LoVo (cell line): Measurements from ENCODE around the gene STIM1.
A peak's percentile ranks its signal among the peaks of the same experiment; 100 is the strongest.
"Not testable (repeated sequence)": the region's sequence is repeated elsewhere in the genome, so short reads cannot be mapped to it uniquely, and the experiment has no call there.

Source experiments
- DNase-seq: peaks from one replicate; pipeline ENCODE4 v3.0.0-alpha.2; 2016; ENCODE audit warnings: low spot score

Gene STIM1

DNA sequence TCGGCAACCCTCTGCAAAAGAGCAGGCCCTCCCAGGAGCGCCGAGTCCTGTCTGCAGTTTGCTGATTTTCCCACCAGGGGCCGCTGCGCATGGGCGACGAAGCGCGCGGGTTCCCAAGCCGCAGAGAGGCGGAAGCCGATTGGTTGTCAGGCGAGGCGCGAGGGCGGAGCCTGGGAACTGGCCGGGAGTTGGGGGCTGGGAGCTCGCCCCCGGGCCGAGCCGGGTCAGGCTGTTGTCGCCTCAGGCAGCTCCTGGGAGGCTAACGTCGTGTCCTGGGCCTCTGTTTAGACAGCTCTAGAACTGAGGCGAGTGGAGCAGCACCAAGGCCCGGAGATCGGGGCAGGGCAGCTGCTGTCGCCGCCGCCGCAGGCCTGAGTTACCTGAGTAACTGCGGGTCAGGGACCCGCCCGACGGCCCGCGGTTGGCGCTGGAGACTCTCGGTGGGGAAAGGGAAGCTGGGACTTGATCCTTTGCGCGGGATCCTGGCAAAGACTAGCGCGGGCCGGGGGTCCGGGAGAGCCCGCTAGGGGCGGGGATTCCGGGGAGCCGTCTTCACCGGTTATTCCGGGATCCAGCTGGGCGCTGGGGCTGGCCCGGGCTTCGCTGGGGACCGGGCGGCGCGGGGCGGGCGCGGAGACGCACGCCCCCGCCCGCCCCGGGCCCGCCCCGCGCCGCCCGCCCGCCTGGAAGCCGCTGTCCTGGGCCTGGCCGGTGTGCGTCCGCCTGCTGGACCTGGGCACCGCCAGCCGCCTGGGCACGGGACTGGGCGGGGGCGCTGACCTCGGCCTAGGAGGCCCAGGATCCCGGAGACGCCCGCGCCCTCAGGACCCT, at the start of gene STIM1:
Gene STIM1 (plus strand): TSS at position 688 of the 831 bp plus-strand sequence. CDS start 607 bp downstream, outside the sequence.
- peak; percentile 94 for DNase-seq

DNA sequence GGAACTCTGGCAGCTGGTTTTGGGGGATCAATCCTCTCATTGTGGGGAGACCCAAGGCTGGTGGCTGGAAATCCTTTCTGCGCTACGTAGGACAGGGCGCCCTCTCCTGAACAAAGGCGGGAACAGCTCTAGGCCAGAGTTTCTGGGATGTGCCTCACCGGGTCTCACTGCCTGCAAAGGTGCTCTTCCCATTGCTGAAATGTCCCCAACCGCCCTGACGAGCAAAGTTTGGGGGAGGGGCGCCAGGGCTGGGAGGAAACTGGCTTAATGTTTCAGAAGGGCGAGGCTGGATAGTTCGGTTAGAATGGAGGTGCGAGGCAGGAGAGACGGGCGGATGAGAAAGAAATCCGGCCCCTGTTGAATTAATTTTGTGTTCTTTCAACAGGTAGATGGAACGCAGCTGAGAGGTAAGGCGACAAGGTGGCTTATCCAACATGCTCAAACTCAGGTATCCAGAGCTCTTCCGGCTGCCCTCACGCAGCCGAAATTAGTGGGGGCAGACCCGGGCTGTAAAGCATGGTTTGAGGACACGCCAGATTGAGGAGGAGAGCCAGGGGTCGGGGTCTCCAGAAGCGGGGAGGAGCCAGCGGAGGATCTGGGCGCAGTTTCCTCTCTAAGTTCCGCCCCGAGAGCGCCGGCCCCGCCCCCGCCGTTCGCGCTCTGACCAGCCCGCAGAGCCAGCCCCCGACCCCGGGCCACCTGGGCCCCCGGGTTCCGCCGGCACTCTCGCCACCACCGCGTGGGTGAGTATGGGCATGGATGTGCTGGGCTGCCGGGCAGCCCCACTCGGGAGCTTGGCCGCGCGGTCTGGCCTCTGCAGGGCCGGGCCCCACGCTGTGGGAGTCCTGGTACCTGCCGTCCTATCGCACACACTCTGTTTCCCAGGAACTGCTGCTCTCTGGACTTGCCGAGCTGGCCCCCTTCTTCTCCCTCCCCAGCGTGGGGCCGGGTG, 47.3 kb upstream of the STIM1 start, which contains the start of gene PGAP2:
Gene PGAP2 (plus strand): TSS at position 652 of the 952 bp plus-strand sequence. CDS start 2,700 bp downstream, outside the sequence.
- DNase-seq: peak; percentile 76

DNA sequence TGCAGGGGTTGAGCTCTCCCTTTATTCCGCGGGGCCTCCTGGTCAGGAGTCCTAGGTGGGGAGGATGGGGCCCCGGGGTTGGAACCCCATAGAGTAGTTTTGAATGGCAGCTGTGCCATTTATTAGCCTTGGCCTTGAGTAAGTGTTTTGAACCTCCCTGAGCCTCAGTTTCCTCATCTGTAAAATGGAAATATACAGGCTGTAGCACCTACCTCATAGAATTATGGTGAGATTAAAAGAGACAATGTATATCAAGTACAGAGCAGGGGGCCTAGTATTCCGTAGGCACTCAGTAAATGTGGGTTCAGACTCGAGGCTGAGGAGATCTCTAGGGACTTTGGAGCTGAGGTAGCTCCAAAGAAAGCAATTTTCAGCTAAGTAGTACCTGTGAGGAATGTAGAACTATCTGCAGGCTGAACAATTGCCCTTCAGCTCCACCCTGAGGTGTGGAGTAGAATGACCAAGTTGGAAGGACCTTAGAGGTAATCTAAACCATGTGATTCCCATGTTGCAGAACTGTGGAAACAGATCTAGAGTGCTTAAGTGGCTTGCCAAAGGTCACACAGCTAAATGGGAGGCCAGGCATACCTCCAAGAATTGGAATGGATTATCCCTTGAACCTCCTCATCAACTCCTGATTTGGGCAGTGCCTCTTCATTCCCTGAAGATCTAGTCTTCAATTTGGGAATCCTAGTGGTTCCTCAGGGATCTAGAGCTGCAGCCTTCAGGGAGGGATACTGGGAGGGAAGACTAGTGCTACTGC, 46.4 kb upstream of the STIM1 start:
- peak; percentile 71 for DNase-seq

DNA sequence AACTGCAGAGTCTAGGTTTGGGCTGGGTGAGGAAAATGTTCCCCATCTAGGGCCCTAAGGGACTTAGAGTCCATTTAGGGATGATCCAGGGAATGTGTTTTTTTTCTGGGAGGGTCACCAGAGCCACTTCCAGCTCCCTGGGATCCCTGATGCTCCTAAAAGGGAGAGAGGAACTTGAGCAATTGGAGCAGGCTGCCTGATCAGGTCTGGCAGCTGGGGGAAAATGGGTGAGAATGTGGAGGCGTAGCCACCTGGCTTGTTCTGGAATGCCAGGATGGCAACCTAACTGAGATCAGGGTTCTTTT, 45.9 kb upstream of the STIM1 start:
- DNase-seq: no peak

DNA sequence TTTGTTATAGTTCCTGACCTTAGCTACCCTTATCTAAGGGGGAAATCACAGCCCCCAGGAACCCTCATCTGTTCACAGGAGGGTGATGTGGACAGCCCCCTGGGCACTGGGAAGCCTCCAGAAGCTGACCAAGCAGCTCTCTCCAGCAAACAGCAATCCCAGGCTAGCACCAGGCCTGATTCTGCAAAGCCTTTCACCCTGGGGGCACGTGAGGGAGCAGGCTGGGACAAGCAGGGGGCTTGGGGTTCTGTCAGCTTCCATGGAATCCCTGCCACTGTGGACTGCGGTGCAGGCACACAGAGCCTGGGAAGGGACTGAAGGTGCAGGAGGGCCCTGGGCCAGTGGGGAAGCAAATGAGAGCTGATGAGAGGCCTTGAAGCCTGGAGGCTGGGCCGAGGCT, 45.0 kb upstream of the STIM1 start:
- no peak for DNase-seq

DNA sequence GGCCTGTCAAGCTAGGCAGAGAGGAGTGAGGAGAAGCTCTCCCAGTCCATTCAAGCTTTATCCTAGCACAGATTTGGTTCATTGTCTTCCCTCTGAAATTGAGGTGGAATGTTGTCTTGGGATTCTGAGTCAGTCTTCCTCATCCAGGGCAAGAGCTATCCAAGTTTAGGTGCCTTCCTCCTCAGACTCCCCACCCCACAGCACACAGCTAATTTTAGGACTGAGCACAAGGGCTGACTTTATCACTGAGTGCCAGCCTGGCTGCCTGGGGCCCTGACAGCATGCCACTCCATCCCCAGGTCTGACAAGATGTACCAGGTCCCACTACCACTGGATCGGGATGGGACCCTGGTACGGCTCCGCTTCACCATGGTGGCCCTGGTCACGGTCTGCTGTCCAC, 44.5 kb upstream of the STIM1 start:
- no peak for DNase-seq

DNA sequence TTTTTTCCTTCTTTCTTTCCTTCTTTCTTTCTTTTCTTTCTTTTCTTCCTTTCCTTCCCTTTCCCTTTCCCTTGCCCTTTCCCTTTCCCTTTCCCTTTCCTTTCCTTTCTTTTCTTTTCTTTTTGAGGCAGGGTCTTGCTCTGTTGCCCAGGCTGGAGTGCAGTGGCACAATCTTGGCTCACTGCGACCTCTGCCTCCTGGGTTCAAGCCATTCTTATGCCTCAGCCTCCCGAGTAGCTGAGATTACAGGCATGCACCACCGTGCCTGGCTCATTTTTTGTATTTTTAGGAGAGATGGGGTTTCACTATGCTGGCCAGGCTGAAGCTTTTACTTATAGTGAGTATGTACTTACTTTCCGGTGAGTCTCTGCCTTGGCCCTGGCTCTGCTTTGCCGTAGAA, 40.6 kb upstream of the STIM1 start:
- not testable (repeated sequence) for DNase-seq

DNA sequence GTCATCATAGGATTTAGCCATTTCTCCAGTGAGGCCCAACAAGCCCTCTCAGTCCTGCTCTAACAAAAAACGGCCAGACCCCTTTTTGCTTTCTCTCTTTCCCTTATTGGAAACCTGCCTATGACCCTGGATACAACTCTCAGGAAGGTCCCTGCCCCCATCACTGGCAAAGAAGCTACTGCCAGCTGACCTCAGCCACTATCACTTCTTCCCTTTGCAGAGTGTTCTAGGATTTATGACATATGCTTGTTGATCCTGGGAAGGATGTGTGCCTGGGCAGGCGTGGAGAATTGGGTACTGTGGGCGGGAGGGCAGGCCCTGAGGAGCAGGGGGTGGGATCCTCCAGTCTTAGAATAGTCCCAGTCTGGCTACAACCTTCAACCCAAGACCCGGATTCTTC, 39.6 kb upstream of the STIM1 start:
- DNase-seq: no peak

DNA sequence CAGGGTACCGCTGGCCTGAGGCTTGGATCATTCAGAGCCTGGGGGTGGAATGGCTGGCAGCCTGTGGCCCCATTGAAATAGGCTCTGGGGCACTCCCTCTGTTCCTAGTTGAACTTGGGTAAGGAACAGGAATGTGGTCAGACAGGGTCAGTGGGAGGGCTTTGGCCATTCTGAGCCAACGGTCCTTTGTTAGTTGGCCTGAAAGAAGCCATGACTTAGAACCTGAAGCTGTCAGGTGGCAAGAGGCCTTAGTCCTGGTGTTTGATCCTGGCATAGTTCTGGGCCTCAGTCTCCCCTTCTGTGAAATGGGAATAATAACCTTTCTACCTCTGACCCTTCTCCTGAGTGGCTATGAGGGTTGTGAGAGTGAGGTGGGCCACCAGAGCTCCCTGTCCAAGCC, 38.8 kb upstream of the STIM1 start:
- DNase-seq: no peak

DNA sequence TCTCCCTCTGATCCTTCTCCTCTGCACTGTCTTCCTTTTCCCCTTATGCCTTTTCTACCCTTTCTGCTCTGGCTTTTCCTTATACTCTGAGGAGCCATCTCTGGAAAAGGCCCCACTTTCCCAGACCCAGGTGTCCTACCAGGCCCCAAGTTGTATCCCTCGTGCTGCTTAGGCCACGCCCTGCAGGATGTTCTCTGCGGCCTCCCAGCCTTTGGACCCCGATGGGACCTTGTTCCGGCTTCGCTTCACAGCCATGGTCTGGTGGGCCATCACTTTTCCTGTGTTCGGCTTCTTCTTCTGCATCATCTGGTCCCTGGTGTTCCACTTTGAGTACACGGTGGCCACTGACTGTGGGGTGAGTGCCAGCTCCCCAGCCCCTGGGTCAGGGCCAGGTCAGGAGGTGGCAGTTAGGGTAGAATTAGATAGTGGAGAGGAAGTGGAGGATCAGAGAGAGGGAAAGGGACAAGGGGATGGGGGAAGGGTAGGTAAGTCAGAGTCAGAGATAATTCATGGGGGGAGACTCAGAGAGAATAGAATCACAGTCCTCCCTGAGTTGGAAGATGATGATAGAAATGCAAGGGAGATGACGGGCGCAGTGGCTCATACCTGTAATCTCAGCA, 38.2 kb upstream of the STIM1 start:
- no peak for DNase-seq

DNA sequence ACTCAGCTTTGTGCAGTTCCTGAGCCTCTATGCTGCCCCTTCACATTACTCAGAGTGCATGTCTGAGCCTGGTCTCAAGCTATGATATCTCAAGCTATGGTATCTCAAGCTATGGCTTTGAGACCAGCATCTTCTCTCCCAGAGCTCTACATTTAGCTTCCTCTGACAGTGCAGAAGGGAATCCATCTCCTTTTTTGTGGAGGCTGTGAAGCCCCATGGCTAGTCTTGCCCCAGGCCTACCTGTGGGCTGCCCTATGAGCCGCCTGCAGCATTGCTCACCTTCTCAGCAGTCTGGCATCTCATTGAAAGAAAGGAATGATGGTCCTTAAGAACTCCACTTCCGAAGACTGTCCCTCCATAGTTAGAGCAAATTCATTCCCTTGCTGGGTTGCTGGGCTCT, 34.5 kb upstream of the STIM1 start:
- DNase-seq: no peak

DNA sequence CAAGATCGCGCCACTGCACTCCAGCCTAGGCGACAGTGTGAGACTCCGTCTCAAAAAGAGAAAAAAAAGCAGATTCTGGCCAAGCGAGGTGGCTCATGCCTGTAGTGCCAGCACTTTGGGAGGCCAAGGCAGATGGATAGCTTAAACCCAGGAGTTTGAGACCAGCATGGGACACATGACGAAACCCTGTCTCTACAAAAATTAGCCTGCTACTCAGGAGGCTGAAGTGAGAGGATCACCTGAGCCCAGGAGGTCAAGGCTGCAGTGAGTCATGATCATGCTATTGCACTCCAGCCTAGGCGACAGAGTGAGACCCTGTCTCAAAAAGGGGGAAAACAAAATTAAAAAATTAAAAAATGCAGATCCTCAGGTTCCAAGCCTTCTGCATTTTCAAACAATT, 33.2 kb upstream of the STIM1 start:
- no peak for DNase-seq

DNA sequence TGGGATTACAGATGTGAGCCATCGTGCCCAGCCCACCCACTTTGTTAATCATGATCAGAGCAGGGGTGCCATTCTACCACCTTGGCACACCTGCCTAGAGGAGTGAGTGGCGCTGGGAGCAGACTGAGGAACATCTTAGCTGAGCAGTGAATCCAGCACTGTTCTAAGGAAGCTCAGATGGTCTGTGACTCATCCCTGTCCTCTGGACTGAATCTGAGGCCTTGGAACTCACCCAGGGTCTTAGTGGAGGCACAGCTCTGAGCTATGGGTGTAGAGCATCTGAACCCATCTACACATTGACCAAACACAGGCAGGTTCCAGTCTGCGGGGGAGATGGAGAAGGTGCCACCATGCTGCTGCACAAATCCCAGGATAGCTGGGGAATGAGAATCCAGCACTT, 32.2 kb upstream of the STIM1 start:
- DNase-seq: no peak

DNA sequence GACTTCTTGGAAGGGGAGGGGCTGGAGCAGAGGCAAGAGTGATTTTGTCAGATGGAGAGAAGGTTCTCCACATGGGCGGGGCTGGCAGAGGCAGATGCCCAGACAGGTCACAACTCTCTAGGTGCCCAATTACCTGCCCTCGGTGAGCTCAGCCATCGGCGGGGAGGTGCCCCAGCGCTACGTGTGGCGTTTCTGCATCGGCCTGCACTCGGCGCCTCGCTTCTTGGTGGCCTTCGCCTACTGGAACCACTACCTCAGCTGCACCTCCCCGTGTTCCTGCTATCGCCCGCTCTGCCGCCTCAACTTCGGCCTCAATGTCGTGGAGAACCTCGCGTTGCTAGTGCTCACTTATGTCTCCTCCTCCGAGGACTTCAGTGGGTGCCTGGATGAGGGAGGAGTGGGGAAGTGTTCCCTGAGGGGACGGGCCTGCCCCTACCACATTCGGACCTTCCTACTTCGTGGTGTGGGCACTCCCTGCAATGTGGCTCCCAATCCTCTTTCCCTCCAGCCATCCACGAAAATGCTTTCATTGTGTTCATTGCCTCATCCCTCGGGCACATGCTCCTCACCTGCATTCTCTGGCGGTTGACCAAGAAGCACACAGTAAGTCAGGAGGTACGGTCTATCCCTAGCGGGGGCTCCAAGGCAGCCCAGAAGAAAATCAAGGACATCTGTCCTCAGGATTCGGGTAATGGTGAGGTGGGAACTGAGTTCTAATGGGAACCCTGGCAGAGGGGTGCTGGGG, 31.5 kb upstream of the STIM1 start:
- no peak for DNase-seq

DNA sequence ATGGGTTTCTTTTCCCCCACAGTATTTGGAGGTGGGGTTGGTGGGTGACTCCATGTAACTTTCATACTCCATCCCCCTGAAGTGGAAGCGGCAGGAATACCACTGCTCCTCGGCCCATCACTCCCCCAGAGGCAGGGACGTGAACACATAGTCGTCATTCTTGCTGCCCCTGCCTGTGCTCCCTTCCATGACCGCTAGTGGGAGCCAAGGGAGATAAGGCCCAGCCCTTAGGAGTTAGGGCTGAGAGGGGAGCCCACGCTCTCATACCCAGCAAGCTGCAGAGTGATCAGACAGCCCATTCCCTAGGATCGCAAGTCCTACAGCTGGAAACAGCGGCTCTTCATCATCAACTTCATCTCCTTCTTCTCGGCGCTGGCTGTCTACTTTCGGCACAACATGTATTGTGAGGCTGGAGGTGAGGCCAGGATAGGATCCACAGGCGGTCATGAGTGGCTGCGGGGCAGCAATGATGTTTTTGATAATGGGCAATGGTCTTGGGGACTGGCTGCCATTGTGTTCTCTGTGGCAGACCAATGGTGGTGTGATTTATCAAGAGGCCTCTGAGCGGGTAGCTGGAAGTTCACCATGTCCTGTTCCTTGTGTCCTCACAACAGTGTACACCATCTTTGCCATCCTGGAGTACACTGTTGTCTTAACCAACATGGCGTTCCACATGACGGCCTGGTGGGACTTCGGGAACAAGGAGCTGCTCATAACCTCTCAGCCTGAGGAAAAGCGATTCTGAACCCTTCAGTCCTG, 30.6 kb upstream of the STIM1 start:
- DNase-seq: peak; percentile 37

DNA sequence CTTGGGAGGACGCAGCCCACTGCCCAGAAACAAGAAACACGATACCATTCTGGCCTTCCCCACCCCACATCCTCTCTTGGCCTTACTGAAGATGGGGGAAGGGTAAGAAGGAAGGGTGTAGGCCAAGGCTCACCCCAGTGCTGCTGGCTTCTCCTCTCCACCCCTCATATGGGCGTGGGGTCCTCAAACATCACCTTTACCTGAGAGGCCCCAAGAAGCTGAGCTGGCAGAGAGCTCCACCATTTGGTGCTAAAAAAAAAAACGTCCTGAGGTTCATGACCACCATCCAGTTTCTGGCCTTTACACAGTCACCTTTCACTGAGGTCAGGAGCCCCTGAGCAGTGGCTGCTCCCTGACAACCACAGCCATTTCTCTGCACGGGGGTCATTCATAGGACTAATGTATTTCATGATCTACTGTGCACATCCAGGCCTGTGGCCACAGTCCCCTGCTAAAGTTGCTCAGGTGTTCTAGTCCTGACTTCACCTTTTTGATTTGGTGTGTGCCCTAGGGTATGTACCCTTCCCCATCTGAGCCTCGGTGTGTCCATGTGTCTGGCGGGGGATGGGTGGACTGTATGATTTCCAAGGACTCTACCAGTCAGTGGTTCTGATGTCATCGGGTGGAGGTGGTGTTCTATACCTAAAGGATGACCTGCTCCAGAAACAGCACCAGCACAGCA, 29.9 kb upstream of the STIM1 start:
- DNase-seq: no peak

DNA sequence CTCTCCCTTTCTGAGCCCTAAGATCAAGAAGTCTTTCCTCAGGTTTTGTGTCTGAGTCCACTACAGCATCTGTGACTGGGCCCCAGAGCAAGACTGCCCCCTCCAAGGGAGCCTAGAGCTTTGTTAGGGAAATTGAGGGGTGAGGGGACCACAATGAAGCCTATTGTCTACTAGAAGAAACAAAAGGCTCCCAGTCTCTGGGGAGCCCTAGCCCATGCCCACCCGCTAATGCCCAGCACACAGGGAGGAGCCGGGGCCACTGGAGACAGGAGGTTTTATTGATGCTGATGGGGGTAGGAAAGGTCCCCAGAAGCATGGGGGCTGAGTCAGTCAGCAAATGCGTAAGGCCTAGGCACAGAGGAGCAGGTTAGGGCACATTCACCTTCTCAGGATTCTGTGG, 28.7 kb upstream of the STIM1 start:
- DNase-seq: no peak

DNA sequence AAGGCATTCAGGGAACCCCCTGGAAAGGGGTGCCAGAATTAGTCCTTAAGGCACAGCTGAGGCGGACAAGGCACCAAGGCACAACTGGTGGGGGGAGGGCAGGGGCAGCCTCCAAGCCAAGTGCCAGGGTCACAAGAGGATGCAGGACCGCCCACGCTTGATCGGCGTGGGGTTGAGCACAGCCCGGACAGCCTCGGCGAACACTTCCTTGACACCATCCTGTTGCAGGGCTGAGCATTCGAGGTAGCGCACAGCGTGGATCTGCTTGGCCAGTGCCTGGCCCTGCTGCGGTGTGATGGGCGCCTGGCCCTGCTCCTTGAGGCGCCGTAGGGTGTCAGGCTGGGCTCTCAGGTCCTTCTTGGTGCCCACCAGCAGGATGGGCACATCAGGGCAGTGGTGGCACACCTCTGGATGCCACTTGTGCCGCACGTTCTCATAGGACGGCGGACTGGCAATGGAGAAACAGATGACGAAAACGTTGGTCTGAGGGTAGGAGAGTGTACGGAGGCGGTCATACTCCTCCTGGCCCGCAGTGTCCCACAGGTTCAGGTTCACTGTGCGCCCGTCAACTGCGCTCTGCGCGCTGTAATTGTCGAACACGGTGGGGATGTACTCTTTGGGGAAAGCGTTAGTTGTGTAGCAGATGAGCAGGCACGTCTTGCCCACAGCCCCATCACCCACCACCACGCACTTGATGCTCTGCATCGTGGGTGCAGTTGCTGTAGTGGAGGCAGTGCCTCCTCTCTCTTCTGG, 27.9 kb upstream of the STIM1 start:
- DNase-seq: no peak

DNA sequence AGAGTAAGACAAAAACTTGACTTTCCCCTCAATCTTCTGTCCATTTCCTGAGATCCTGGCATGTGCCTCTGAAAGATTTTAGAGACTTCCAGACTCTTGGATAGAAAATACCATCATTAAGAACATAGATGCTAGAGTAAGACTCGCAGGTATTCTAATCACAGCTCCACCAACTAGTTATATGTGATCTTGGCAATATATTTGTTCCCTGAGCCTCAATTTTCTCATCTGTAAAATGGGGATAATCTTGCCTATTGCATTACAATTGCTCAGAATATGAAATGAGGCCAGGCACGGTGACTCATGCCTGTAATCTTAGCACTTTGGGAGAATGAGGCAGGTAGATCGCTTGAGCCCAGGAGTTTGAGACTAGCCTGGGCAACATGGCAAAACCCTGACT, 25.4 kb upstream of the STIM1 start:
- DNase-seq: no peak
